GM19372 (cell line): ENCODE data around the gene BHLHE23.

Experiments used
- ATAC-seq: cut with Tn5 transposase; IDR thresholded peaks from one replicate; pipeline ENCODE4 v1.9.1; 2021; ENCODE audit warnings: mild to moderate bottlenecking, low read depth, moderate library complexity; ENCODE audit not compliant: unreplicated experiment

Gene BHLHE23

DNA sequence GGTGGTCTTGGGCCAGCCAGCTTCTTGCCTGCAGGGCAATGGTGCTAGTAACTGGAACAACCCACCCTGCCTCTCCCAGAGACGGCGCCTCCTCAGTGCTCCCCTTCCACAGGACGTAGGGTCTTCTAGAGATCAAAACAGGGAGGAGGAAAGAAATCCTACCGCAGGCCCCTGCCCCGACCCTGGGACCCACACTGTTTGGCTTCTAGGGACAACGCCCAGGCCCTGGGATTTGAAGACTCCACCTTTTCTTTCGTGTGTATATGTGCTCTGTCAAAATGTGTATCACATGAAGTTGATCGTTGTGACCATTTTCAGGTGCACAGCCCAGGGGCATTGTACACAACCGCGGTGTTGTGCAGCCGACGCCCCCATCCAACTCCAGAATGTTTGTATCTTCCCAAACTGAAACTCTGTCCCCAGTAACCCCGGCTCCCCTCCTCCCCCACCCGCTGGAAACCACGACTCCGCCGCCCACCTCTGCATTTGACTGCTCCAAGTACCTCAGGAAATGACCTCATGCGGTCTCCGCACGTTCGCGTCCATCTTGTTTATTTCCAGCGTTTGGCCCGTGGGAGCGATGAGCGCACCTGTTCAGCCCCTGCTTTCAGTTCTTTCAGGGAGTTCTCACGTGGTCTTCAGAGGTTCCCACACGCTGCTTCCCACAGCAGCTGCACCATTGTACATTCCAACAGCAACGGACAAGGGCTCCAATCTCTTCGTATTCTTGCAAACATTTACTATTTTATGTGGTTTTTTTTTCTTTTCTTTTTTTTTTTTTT lies 3.4 kb upstream of the BHLHE23 start:
- ATAC-seq: peak; percentile 58

DNA sequence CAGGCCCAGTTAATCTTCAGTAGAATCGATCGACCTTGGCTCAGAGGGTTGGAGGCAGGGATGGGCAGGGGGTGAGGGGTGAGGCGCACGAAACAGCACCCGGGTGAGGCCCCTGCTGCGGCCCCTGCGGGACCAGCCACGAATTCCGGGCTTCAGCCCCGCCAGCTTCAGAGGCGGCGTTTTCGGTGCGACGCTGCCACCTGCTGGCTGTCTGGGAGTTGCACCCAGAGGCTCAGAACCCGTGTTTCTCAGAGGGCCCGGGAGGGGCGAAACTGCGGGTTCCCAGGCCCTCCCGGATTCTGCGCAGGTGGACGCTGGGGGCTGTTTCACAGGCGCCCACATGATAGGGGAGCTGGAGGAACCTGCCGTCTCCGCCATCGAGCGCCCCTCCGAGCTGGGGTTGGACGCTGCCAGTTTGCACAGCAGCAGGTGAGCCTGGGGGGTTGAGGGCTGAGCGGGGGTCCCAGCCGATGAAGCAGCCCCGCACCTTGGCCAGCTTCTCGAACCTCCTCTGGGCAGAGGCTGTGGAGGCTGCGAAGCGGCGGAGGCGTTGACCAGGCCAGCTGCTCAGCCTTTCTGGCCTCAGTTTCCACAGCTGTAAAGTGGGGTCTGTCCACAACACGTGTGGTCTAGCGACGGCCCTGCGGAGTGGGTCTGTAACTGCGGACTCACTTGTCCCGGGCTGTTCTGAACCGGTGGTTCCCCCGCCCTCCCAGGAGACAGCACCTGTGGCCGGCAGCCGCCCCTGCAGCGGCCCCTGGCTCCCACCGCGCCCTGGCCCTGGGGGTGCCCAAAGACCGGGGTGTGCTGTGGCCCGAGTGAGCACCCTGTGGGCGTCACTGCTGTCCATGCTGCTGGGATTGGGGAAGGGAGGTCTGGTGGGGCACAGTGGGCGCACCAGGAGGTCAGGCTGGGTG lies 2.5 kb upstream of the BHLHE23 start:
- ATAC-seq: peak; percentile 43

DNA sequence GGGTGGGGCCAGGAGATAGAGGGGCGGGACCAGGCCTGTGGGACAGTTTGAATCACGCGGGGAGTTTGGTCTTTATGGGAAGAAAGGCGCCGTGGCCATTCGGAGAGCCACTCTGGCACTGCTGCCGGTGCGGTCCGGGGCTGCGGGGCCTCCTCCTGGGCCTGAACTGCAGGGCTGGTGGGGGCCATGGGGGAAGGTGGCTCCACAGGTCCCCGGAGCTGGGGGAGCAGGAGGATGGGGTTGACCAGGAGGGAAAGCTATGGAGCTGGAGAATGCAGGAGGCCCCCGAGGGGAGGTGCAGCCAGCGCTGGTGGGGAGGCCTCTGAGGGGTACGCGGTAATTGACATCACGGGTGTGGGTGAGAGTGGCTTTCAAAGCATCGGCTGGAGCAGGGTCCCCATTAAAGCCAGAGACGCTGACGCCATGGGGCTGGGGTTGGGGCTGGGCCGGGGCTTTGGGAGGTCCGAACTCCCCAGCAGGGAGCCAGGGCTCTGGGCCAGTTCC lies 1.8 kb upstream of the BHLHE23 start:
- ATAC-seq: no peak

DNA sequence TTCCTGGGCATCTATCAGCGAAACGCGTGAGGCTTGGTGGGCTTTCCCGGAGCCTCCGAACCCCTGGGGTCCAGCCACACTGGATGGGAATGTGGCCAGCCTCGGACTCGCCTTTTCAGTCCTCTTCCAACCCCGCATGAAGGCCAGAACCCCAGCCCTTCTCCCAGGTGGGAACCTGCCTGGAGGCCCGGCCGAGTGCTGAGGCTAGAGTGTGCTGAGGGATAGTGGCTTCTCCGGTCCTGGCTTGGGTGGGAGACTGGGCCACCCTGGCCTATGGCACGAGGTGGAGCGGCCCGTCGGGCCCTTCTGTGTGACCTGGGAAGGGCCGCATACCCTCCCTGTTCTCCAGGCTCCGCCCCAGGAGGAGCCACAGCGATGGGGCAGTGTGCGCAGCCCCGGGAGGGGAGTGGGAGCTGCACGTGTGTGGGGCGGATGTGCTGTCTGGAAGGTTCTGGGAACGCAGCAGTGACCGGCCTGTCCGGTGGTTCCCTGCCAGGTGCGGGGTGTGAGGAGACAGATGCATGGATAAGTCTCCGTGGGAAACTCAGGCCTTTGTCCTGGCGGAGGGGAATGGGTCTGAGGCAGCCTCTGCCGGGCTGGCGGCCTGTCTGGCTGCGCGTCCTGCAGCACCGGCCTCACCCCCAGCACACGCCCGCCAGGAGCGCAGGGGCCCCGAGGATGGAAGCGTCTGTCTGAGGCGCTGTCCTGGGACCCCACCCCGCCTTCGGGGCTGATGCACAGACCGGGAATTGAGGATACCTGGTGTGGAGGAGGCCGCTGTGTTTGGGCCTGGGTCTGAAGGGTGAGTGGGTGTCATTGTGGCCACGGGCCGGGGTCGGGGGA lies 1.1 kb upstream of the BHLHE23 start:
- ATAC-seq: no peak

DNA sequence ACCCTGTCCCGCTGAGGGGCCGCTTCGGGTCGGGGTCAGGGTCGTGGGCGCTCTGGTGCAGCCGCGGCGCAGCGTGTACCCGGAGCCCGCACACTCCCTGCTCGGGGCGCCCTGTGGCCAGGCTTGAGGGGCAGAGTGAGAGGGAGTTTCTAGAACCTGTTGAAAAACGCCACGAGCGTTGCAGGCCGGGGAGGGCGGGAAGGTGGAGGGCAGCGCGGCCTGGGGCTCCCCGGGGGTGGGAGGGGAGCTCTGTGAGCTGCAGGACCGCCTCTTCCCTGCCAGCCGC lies 539 bp upstream of the BHLHE23 start:
- ATAC-seq: no peak

- ATAC-seq: no peak
Observed at GRCh38 chr20:63005862-63006539, 763 bp downstream of the BHLHE23 start.

DNA sequence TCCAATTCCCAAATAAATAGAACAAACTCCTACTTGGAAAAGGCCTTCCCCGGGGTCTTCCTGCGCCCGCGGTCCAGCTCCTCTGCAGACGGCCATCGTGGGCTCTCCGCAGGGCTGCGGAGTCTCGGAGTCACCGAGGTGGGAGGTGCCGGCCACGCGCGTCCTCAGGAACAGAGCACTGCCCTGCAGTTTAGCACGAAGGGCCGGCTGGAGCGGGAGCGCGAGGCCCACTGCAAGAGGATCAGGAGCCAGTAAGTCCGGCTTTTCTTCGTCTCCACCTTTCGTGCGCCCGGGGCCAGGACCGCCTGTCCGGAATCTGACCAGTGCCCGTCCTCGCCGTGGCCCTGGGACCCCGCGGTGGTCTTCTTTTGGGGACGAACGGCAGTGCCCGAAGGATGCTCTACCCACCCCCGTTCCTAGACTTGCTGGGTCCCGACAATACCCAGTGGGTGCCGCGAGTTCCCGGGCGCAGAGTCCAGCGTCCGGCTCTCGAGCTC lies 1.4 kb downstream of the BHLHE23 start:
- ATAC-seq: no peak

GRCh38 chr20:63004607-63005364 lies 2.0 kb downstream of the BHLHE23 start:
- ATAC-seq: no peak

DNA sequence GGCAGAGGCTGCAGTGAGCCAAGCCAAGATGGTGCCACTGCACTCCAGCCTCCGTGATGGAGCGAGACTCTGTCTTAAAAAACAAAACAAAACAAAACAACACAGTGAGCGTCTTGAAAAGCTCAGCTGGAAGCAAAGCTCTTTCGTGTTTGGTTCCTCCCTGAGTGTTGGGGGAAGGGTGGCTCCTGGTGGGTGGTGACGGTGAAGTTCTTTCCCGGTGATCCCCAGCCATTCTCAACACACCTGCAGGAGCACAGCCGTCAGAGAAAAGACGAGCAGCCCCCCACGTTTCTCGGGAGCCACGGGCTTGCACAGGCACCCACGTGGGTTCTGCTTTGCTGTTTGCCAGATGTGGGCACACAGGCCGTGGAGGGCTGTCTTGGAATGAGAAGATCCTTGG lies 3.2 kb downstream of the BHLHE23 start:
- no peak for ATAC-seq

- no peak for ATAC-seq
Observed at GRCh38 chr20:63002511-63002910, 4.3 kb downstream of the BHLHE23 start.

GRCh38 chr20:63000958-63001357 lies 5.8 kb downstream of the BHLHE23 start:
- ATAC-seq: no peak

- no peak for ATAC-seq
Observed at GRCh38 chr20:63000036-63000435, 6.7 kb downstream of the BHLHE23 start.

- ATAC-seq: no peak
Observed at GRCh38 chr20:62999580-62999979, 7.2 kb downstream of the BHLHE23 start.

- ATAC-seq: no peak
Observed at GRCh38 chr20:62998449-62998848, 8.3 kb downstream of the BHLHE23 start.

GRCh38 chr20:62997417-62998035 lies 9.2 kb downstream of the BHLHE23 start:
- no peak for ATAC-seq

- no peak for ATAC-seq
Observed at GRCh38 chr20:62996596-62996982, 10.2 kb downstream of the BHLHE23 start.

GRCh38 chr20:62995898-62996595 lies 10.7 kb downstream of the BHLHE23 start:
- no peak for ATAC-seq

GRCh38 chr20:62995481-62995880 lies 11.3 kb downstream of the BHLHE23 start:
- no peak for ATAC-seq
